ENCODE results near the gene RNF38.

DNA sequence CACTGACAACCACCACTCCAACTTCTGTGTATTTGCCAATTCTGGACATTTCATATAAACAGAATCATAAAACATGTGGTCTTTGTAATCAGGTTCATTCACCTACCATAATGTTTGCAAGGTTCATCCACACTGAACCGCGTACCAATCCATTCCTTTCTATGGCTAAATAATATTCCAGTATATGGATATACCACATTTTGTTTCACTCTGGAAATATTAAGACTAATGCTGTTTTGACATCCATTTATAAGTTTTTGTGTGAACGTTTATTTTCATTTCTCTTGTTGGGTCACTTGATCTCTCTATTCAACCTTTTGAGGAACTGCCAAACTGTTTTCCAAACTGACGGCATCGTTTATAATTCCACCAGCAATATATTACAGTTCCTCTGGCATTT is 26.3 kb upstream of the RNF38 start:
- TF ChIP-seq, protein P1, sequence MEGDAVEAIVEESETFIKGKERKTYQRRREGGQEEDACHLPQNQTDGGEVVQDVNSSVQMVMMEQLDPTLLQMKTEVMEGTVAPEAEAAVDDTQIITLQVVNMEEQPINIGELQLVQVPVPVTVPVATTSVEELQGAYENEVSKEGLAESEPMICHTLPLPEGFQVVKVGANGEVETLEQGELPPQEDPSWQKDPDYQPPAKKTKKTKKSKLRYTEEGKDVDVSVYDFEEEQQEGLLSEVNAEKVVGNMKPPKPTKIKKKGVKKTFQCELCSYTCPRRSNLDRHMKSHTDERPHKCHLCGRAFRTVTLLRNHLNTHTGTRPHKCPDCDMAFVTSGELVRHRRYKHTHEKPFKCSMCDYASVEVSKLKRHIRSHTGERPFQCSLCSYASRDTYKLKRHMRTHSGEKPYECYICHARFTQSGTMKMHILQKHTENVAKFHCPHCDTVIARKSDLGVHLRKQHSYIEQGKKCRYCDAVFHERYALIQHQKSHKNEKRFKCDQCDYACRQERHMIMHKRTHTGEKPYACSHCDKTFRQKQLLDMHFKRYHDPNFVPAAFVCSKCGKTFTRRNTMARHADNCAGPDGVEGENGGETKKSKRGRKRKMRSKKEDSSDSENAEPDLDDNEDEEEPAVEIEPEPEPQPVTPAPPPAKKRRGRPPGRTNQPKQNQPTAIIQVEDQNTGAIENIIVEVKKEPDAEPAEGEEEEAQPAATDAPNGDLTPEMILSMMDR (IDR thresholded peaks at IDR 0.05) = no peak
- TF ChIP-seq POLR2A (IDR thresholded peaks at IDR 0.05) (no peak), POLR2AphosphoS5 (IDR thresholded peaks at IDR 0.05) (no peak), EP300 (IDR thresholded peaks at IDR 0.05) (no peak)
